ENCODE measurements around the gene ST8SIA2.

Gene ST8SIA2

GRCh38 chr15:92409006-92409405 is 15.3 kb downstream of the ST8SIA2 start:
- TF ChIP-seq, protein P1, sequence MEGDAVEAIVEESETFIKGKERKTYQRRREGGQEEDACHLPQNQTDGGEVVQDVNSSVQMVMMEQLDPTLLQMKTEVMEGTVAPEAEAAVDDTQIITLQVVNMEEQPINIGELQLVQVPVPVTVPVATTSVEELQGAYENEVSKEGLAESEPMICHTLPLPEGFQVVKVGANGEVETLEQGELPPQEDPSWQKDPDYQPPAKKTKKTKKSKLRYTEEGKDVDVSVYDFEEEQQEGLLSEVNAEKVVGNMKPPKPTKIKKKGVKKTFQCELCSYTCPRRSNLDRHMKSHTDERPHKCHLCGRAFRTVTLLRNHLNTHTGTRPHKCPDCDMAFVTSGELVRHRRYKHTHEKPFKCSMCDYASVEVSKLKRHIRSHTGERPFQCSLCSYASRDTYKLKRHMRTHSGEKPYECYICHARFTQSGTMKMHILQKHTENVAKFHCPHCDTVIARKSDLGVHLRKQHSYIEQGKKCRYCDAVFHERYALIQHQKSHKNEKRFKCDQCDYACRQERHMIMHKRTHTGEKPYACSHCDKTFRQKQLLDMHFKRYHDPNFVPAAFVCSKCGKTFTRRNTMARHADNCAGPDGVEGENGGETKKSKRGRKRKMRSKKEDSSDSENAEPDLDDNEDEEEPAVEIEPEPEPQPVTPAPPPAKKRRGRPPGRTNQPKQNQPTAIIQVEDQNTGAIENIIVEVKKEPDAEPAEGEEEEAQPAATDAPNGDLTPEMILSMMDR (IDR thresholded peaks at IDR 0.05; ENCODE audit: extremely low read depth, missing control alignments) = no peak
- DNase-seq (ENCODE audit: low spot score) = no peak

DNA sequence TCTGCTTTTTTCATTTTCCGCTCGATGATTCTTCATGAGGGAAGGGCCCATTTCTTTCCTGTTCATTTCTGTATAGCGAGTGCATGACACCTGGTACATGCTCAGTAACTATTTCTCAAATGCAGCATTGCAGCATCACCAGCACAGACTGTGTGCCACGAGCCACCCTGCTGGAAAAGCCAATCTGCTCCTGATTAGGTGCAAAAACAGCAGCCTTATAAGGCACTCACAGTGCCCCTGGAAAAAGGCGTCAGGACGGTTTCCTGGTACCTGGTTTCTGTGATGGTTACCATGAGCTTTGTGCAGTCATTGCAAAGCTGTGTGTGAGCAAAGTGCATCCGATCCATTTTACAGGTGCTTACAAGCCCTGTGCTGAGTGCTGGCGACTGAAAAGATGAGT is 15.8 kb downstream of the ST8SIA2 start:
- TF ChIP-seq, protein P1 (IDR thresholded peaks at IDR 0.05; ENCODE audit: extremely low read depth, missing control alignments) = no peak
- DNase-seq (ENCODE audit: low spot score) = no peak

- no peak for DNase-seq (ENCODE audit: low spot score)
- TF ChIP-seq, protein P1 (IDR thresholded peaks at IDR 0.05; ENCODE audit: extremely low read depth, missing control alignments) = no peak
These were observed 16.9 kb downstream of the ST8SIA2 start for GRCh38 chr15:92410537-92410936.

GRCh38 chr15:92411256-92411655 is 17.6 kb downstream of the ST8SIA2 start:
- TF ChIP-seq, protein P1 (IDR thresholded peaks at IDR 0.05; ENCODE audit: extremely low read depth, missing control alignments) = no peak

DNA sequence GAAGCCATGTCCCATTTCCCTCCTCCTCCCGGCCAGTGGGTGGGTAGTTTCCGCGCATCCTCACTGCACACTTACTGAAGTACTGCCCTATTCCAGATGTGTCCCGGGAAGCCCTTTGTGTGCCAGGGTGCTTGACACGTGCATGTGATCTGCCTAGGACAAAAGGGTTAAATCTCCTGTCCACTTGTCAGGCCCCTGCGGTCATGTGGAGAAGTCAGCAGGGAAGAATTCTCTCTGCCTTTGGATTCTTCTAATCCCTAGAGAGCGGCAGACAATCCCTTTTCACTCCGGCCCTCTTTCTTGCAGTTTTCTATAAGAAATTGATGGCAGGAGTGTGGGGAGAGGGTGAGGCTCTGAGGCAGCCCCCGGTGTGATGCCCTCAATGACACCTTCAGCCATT is 19.8 kb downstream of the ST8SIA2 start:
- TF ChIP-seq, protein P1 (IDR thresholded peaks at IDR 0.05; ENCODE audit: extremely low read depth, missing control alignments) = no peak
- no peak for DNase-seq (ENCODE audit: low spot score)

More at GRCh38 chr15:92411256-92411655, 17.6 kb downstream of the ST8SIA2 start:
- DNase-seq (ENCODE audit: low spot score) = no peak

GRCh38 chr15:92415639-92416297 is 22.1 kb downstream of the ST8SIA2 start:
- DNase-seq (ENCODE audit: low spot score) = no peak
- TF ChIP-seq, protein P1 (IDR thresholded peaks at IDR 0.05; ENCODE audit: extremely low read depth, missing control alignments) = no peak

- TF ChIP-seq, protein P1 (IDR thresholded peaks at IDR 0.05; ENCODE audit: extremely low read depth, missing control alignments) = no peak
- no peak for DNase-seq (ENCODE audit: low spot score)
These were observed 22.9 kb downstream of the ST8SIA2 start for GRCh38 chr15:92416557-92416956.
